GM11168 (cell line): ENCODE measurements around the gene KRT6C.

ENCODE experiments used
- in situ Hi-C: fragments of 300-500 bp; cut with MboI; formaldehyde crosslinking; loops from one replicate; pipeline ENCODE4 v1.12.0; 2022; ENCODE audit warnings: low sequenced_read_pairs; ENCODE audit not compliant: unreplicated experiment

KRT6C gene

GRCh38 chr12:52473768-52474167, at the start of gene KRT6C:
KRT6C (minus strand) TSS chr12:52473805; CDS start chr12:52473737, 68 bp downstream.
- in situ Hi-C loops = no loop called here

- in situ Hi-C loops = no loop called here
Measured at GRCh38 chr12:52522346-52523011, 48.9 kb upstream of the KRT6C start.

DNA sequence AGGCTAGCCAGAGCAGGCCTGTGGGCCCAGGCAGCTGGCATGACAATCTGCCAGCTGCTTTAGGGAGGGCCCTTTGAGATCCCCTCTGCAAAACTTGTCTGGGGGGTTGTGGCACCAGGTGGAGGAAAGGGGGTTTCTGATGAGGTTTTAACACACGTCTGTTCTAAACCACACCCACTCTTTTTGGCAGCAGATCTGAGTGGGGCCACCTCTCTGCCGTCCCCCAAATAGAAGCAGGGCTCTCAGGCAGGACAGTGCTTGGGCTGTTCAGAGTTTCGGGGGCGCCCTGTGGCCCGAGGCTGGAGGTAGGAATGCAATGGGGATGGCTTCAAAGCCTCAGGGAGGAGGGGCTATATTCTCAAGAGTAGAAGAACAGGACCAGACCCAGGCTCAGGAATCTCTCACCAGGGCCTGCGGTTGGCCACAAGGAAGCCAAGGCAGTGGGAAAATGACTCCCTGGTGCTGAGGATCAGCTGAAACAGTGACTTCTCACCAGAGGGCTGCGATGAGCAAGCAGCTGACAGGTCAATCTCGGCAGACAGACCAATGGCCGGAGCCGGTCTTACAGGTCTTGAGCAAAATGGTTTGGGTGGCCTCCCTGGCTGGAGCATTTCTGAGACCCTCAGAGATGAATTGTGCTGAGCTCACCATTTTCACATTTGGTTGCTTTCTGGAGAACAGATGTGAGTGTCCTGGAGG, 48.1 kb upstream of the KRT6C start:
- in situ Hi-C loops = no loop called here

DNA sequence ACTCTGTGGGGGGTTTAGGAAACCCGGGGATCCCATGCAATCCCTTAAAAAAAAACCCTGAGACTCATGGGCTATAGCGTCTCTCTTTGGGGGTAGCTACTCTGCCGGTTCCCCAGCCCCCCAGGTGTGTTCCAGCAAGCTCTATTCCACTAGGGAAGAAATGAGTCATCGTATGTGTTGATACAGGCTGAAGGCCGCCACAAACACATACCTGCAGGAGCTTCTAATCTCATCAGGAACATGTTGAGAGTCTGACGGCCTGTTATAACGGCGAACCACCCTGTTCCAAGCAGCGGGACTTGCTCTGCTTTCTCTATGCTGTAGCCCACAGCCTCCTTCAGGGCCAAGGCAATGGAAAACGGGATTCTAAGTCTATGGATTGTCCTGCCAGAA, 47.6 kb upstream of the KRT6C start:
- in situ Hi-C loops = no loop called here

GRCh38 chr12:52519826-52520662, 46.4 kb upstream of the KRT6C start, which contains the start of gene KRT5:
KRT5 (minus strand) TSS chr12:52520394; CDS start chr12:52520296, 98 bp downstream.
- in situ Hi-C loops = no loop called here

DNA sequence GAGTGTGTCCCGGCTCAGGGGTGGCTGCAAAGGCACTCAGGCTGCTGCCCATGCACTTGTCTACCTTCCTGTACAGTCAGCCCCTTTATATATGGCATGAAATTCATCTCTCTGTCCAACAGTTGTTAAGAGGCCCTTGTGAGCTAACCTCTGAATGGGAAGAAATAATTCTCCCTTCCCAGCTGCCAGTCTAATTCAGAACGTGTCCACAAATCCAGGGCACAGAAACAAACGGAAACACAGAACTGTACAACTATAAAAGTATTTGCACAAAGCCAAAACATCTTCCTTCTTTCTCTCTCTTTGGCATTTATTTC, 45.7 kb upstream of the KRT6C start:
- in situ Hi-C loops = no loop called here

- in situ Hi-C loops = no loop called here
Measured at GRCh38 chr12:52518574-52519386, 45.2 kb upstream of the KRT6C start.

DNA sequence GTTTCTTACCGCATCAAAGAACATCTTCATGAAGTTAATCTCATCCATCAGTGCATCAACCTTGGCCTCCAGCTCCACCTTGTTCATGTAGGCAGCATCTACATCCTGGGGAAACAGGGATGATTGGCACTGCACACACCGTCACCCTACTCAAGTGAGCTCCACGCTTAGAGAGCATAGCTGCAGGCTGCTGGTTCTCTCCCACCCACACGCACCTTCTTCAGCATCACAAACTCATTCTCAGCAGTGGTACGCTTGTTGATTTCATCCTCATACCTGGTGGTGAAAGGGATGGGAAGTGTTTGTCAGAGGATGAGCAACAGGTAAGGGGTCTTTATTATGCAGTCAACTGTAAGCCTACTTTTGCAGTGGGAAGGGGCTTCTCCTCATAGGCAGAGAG, 44.3 kb upstream of the KRT6C start:
- in situ Hi-C loops = no loop called here

DNA sequence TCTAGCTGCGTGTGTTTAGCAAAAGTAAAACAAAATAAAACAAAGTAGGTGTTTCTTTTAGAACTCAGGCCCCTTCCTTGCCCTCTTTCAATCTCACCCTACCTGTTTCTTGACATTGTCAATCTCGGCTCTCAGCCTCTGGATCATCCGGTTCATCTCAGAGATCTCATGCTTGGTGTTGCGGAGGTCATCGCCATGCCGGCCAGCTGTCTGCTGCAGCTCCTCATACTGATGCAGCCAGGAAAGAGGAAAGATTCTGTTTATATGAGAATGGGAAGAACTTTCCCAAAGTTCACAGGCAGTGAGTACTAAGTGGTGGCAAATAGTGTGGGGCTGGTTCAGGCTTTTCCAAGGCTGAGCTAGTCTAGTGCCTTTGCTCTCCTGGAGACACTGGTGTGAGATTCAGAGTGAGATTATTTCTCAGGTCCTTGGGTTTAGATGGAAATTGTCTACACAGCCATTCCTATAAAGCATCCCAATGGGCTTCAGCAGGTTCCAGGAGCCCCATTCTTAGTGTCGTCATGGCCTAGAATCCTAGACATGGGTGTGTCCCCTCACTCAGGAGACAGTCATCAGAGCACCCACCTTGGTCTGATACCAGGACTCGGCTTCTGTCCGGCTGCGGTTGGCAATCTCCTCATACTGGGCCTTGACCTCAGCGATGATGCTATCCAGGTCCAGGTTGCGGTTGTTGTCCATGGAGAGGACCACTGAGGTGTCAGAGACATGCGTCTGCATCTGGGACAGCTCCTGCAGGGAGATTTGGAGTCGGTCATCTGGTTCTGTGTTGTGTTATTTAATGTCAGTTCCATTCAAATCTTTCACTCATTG, 43.6 kb upstream of the KRT6C start:
- in situ Hi-C loops = no loop called here

DNA sequence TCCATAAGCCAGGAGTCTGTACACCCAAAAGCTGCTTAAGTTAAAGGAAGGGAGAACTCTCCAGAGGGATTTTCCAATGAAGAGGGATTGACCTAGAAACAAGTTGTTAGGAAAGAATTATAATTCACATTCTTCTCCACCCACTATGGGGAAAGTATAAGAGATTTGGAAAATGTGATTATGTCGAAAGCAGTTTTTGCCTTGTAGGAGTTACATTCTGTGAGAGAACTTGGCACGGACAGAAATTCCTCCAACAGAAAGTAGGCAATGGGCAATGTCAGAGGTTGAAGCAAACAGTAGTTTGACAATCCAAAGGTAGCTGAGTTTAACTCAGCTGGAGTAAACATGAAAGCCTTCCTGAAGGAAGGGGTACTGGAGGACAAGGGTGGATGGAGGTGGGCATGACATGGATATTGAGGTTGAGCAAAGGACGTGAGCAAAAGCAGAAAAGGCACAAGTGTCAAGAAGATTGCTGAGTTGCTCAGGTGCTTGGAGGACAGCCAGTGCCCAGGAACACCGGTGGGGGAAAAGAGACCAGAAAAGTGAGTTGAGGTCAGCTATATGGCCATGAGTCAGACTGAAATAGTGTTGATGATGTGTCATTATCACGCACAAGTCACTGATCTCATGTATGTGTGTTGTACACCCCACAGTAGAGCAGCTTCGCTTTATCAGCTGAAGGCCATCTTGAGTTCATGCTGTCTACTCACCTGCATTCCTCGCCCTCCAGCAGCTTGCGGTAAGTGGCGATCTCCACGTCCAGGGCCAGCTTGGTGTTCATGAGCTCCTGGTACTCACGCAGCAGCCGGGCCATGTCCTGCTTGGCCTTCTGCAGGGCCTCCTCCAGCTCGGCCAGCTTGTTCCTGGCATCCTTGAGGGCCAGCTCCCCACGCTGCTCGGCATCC, 42.6 kb upstream of the KRT6C start:
- in situ Hi-C loops = no loop called here

- in situ Hi-C loops = no loop called here
Measured at GRCh38 chr12:52515319-52515646, 41.7 kb upstream of the KRT6C start.

GRCh38 chr12:52514471-52515318, 41.1 kb upstream of the KRT6C start:
- in situ Hi-C loops = no loop called here

DNA sequence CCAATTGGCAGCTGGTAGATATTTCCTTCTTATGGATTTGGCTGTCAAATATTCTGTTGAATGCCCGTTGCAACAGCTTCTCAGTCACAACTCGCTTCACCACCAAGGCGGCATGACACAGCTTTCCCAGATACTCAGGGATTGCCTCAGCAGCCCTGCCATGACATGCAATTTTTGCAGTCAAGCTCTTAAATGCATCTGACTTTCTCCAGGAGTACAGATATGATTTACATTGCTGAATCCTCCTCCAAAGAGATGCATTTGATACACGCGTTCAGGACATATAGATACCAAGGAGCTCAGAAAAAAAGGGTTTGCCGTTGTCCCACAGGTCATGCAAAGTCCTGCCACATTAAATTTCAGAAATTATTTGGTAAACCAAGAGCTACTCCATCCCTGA, 40.1 kb upstream of the KRT6C start:
- in situ Hi-C loops = no loop called here

DNA sequence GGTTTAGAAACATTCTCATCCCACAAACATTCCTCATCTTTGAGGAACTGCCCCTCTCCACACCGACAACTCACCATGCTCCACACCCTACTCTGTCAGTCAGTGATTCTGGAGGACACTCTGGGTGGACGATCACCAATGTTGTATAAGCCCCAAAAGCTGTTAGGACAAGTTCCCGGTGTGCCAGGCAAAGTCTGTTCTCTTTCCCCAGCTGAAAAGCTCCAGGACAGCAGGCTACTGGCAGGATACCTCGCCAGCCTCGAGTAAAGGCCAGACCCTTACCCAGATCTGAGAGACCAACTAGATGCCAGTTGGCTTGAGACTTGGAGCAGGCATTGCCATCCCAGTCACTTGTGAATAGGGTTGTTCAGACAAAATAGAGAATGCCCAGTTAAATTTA, 34.6 kb upstream of the KRT6C start:
- in situ Hi-C loops = no loop called here

- in situ Hi-C loops = no loop called here
Measured at GRCh38 chr12:52506858-52507715, 33.5 kb upstream of the KRT6C start.

GRCh38 chr12:52502877-52503276, 29.3 kb upstream of the KRT6C start:
- in situ Hi-C loops = no loop called here

- in situ Hi-C loops = no loop called here
Measured at GRCh38 chr12:52501490-52501889, 27.9 kb upstream of the KRT6C start.
